ENCODE data around the gene GRIK4.

The GRIK4 gene

GRCh38 chr11:120988603-120989002 is 477.1 kb downstream of the GRIK4 start:
- peaks cover 7% of the 10 kb centered on the region for H3K27me3 ChIP-seq (ENCODE audit: insufficient read depth, insufficient read length)
- peaks cover 6% of the 10 kb centered on the region for H3K4me1 ChIP-seq (ENCODE audit: insufficient read depth, insufficient read length)
- no peak for DNase-seq (ENCODE audit: low read depth, low spot score)
- H3K9ac ChIP-seq (ENCODE audit: insufficient read length, low read depth), result no peak overlapping the region
- no peaks in the 10 kb centered on the region for H3K9me3 ChIP-seq (ENCODE audit: insufficient read depth, low read length)
- H3K4me3 ChIP-seq (ENCODE audit: insufficient read length, low read depth), result no peak overlapping the region
- no peak for TF ChIP-seq SUZ12 (IDR thresholded peaks at IDR 0.05; ENCODE audit: extremely low read depth, insufficient read depth, insufficient read length)
- no peak for TF ChIP-seq YY1 (IDR thresholded peaks at IDR 0.05; ENCODE audit: insufficient read depth, insufficient read length)
- TF ChIP-seq ZNF274 (IDR thresholded peaks at IDR 0.05; ENCODE audit: low read depth, low read length), result no peak
- H3K36me3 ChIP-seq (ENCODE audit: insufficient read depth, insufficient read length, low read length), result no peaks in the 10 kb centered on the region

DNA sequence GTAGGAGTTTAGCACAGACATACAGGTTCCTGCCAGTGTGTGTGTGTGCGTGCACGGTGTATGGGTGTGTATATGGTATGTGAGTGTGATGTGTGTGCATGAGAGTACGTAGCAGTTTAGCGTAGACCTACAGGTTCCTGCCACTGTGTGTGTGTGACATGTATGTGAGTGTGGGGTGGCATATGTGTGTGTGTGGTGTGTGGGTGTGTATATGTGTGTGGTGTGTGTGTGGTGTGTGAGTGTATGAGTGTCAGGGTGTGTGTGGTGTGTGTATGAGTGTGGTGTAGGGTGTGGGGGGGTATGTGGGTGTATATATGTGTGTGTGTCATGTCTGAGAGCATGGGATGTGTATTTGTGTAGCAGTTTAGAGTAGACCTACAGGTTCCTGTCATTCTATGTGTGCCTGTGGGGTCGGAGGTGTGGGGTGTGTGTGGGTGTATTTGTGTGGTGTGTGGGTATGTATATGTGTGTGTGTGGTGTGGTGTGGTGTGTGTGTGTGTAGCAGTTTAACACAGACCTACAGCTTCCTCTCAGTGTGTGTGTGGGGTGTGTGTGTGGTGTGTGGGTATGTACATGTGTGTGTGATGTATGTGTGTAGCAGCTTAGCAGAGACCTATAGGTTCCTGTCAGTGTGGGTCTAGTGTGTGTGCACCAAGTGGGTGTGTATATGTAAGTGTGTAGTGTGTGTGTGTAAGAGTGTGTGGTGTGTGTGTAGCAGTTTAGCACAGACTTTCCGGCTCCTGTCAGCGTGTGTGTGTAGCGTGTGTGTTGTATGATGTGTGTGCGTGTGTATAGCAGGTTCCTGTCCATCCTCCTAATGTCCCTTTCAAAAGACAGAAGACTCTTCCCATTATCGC is 480.5 kb downstream of the GRIK4 start:
- Histone ChIP-seq H3K27me3 (ENCODE audit: insufficient read depth, insufficient read length) (no peaks in the 10 kb centered on the region), H3K36me3 (ENCODE audit: insufficient read depth, insufficient read length, low read length) (no peaks in the 10 kb centered on the region)
- TF ChIP-seq ZNF274 (IDR thresholded peaks at IDR 0.05; ENCODE audit: low read depth, low read length) (no peak), SUZ12 (IDR thresholded peaks at IDR 0.05; ENCODE audit: extremely low read depth, insufficient read depth, insufficient read length) (no peak), YY1 (IDR thresholded peaks at IDR 0.05; ENCODE audit: insufficient read depth, insufficient read length) (no peak)

DNA sequence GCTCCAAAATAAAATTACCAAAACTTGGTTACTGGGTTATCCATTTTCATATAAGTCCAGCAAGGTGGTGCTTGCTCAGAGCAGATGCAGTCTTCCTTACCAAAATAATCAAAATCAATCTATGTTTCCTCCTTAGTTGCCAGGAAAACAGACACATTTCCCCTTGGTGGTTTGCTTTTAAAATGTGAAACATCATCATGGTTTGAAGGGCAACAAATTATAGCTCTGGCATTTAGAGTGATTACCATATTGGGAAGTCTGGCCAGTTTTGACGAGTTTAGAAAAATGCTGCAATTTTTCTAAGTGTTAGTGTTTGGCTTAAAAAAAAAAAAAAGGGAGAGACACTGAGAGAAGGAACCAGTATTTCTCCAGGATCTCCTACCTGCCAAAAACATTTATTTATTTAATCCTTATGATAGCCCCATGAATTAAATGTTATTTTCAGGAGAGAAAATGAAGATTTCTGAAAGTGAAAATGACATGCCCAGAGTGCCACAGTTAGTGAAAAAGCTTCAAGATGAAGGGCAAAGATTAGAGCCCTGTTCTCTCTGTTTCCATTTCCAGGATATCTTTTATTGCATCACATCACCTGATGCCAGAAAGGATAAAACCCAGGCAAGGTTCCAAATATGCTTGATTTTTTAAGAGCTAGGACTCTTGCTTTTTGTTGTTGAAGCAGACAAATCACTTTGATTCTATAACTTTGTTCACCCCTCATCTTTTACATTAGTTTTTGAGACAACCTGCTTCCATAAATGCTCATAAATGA is 482.7 kb downstream of the GRIK4 start:
- no peak for DNase-seq (ENCODE audit: low read depth, low spot score)
- H3K4me1 ChIP-seq (ENCODE audit: insufficient read depth, insufficient read length), result peaks cover 2% of the 10 kb centered on the region
- H3K9ac ChIP-seq (ENCODE audit: insufficient read length, low read depth), result no peak overlapping the region
- no peaks in the 10 kb centered on the region for H3K9me3 ChIP-seq (ENCODE audit: insufficient read depth, low read length)
- no peak overlapping the region for H3K4me3 ChIP-seq (ENCODE audit: insufficient read length, low read depth)
- no peaks in the 10 kb centered on the region for H3K36me3 ChIP-seq (ENCODE audit: insufficient read depth, insufficient read length, low read length)
- no peaks in the 10 kb centered on the region for H3K27me3 ChIP-seq (ENCODE audit: insufficient read depth, insufficient read length)
- TF ChIP-seq ZNF274 (IDR thresholded peaks at IDR 0.05; ENCODE audit: low read depth, low read length) (no peak), SUZ12 (IDR thresholded peaks at IDR 0.05; ENCODE audit: extremely low read depth, insufficient read depth, insufficient read length) (no peak), YY1 (IDR thresholded peaks at IDR 0.05; ENCODE audit: insufficient read depth, insufficient read length) (no peak)

More for the DNA sequence above, 480.5 kb downstream of the GRIK4 start:
- no peak overlapping the region for H3K4me3 ChIP-seq (ENCODE audit: insufficient read length, low read depth)
- DNase-seq (ENCODE audit: low read depth, low spot score), result no peak
- peaks cover 3% of the 10 kb centered on the region for H3K4me1 ChIP-seq (ENCODE audit: insufficient read depth, insufficient read length)
- no peaks in the 10 kb centered on the region for H3K9me3 ChIP-seq (ENCODE audit: insufficient read depth, low read length)
- H3K9ac ChIP-seq (ENCODE audit: insufficient read length, low read depth), result no peak overlapping the region

- TF ChIP-seq YY1 (IDR thresholded peaks at IDR 0.05; ENCODE audit: insufficient read depth, insufficient read length) (no peak), SUZ12 (IDR thresholded peaks at IDR 0.05; ENCODE audit: extremely low read depth, insufficient read depth, insufficient read length) (no peak), ZNF274 (IDR thresholded peaks at IDR 0.05; ENCODE audit: low read depth, low read length) (no peak)
- Histone ChIP-seq H3K36me3 (ENCODE audit: insufficient read depth, insufficient read length, low read length) (no peaks in the 10 kb centered on the region), H3K27me3 (ENCODE audit: insufficient read depth, insufficient read length) (no peaks in the 10 kb centered on the region), H3K9me3 (ENCODE audit: insufficient read depth, low read length) (no peaks in the 10 kb centered on the region), H3K4me3 (ENCODE audit: insufficient read length, low read depth) (no peak overlapping the region), H3K4me1 (ENCODE audit: insufficient read depth, insufficient read length) (peaks cover 2% of the 10 kb centered on the region), H3K9ac (ENCODE audit: insufficient read length, low read depth) (no peak overlapping the region)
- no peak for DNase-seq (ENCODE audit: low read depth, low spot score)
Measured at GRCh38 chr11:120995184-120995583, 483.6 kb downstream of the GRIK4 start.

- TF ChIP-seq ZNF274 (IDR thresholded peaks at IDR 0.05; ENCODE audit: low read depth, low read length) (no peak), SUZ12 (IDR thresholded peaks at IDR 0.05; ENCODE audit: extremely low read depth, insufficient read depth, insufficient read length) (no peak), YY1 (IDR thresholded peaks at IDR 0.05; ENCODE audit: insufficient read depth, insufficient read length) (no peak)
- H3K4me3 ChIP-seq (ENCODE audit: insufficient read length, low read depth), result no peak overlapping the region
- H3K9me3 ChIP-seq (ENCODE audit: insufficient read depth, low read length), result no peaks in the 10 kb centered on the region
- no peaks in the 10 kb centered on the region for H3K27me3 ChIP-seq (ENCODE audit: insufficient read depth, insufficient read length)
- no peak for DNase-seq (ENCODE audit: low read depth, low spot score)
- no peaks in the 10 kb centered on the region for H3K36me3 ChIP-seq (ENCODE audit: insufficient read depth, insufficient read length, low read length)
- H3K4me1 ChIP-seq (ENCODE audit: insufficient read depth, insufficient read length), result peaks cover 2% of the 10 kb centered on the region
- no peak overlapping the region for H3K9ac ChIP-seq (ENCODE audit: insufficient read length, low read depth)
Measured at GRCh38 chr11:120996973-120997372, 485.4 kb downstream of the GRIK4 start.

DNA sequence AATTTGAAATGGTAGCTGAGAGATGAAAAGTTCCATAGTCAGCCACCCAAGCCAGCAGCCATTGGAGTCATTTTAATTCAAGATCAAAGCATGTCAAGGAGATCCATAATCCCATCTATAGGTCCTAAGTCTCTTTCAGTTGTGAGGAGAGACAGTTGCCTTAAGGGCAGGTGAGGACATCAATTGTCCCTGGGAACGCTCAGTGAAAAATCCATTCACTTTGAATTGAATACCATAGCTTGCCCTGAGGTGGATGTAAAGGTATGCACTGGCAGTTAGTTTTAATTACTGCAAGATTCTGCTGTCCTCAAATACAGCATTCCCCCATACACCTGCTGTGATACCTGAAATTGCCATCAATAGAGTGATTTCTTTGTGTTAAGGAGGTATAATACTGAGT is 487.0 kb downstream of the GRIK4 start:
- Histone ChIP-seq H3K4me1 (ENCODE audit: insufficient read depth, insufficient read length) (peaks cover 2% of the 10 kb centered on the region), H3K9me3 (ENCODE audit: insufficient read depth, low read length) (no peaks in the 10 kb centered on the region), H3K4me3 (ENCODE audit: insufficient read length, low read depth) (no peak overlapping the region), H3K36me3 (ENCODE audit: insufficient read depth, insufficient read length, low read length) (no peaks in the 10 kb centered on the region), H3K27me3 (ENCODE audit: insufficient read depth, insufficient read length) (no peaks in the 10 kb centered on the region), H3K9ac (ENCODE audit: insufficient read length, low read depth) (no peak overlapping the region)
- no peak for DNase-seq (ENCODE audit: low read depth, low spot score)
- TF ChIP-seq SUZ12 (IDR thresholded peaks at IDR 0.05; ENCODE audit: extremely low read depth, insufficient read depth, insufficient read length) (no peak), YY1 (IDR thresholded peaks at IDR 0.05; ENCODE audit: insufficient read depth, insufficient read length) (no peak), ZNF274 (IDR thresholded peaks at IDR 0.05; ENCODE audit: low read depth, low read length) (no peak)

Measured in NT2/D1 (cell line).